Measurements from ENCODE around the gene ITFG1.
"Not testable (repeated sequence)": the region's sequence is repeated elsewhere in the genome, so short reads cannot be mapped to it uniquely, and the experiment has no call there.

Gene ITFG1

DNA sequence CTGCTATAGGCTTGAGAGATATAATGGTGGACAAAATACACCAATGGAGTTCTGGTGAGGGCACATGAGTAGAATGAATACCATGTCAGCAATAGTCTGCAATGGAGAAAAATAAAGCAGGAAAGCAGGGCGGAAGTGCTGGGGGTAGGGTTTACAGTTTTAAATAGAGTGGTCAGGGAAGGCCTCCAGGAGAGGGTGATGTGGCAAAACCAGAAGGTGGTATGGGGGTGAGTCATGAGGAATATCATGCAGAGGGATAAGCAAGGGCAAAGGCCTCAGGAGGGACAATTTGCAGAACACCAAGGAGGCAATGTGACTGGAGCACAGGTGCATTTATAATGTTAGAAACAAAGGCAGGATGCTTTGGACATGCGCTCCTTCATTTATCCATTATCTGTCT lies 102.0 kb downstream of the ITFG1 start:
- in situ Hi-C loops (cut with HindIII; ENCODE audit: low pct_ligation_motif_present, low sequenced_read_pairs) = no loop called here
- DNase-seq = peak; percentile 6
- TF ChIP-seq, protein P1, sequence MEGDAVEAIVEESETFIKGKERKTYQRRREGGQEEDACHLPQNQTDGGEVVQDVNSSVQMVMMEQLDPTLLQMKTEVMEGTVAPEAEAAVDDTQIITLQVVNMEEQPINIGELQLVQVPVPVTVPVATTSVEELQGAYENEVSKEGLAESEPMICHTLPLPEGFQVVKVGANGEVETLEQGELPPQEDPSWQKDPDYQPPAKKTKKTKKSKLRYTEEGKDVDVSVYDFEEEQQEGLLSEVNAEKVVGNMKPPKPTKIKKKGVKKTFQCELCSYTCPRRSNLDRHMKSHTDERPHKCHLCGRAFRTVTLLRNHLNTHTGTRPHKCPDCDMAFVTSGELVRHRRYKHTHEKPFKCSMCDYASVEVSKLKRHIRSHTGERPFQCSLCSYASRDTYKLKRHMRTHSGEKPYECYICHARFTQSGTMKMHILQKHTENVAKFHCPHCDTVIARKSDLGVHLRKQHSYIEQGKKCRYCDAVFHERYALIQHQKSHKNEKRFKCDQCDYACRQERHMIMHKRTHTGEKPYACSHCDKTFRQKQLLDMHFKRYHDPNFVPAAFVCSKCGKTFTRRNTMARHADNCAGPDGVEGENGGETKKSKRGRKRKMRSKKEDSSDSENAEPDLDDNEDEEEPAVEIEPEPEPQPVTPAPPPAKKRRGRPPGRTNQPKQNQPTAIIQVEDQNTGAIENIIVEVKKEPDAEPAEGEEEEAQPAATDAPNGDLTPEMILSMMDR (IDR thresholded peaks at IDR 0.05; ENCODE audit: low read depth, low read length, missing control alignments) = no peak
- Histone ChIP-seq H3K27me3 (replicated peaks) (no peaks in the 10 kb centered on the region), H3K4me3 (ENCODE audit: low read depth, low read length) (no peak overlapping the region), H3K36me3 (replicated peaks) (no peaks in the 10 kb centered on the region), H3K27ac (no peak overlapping the region)

DNA sequence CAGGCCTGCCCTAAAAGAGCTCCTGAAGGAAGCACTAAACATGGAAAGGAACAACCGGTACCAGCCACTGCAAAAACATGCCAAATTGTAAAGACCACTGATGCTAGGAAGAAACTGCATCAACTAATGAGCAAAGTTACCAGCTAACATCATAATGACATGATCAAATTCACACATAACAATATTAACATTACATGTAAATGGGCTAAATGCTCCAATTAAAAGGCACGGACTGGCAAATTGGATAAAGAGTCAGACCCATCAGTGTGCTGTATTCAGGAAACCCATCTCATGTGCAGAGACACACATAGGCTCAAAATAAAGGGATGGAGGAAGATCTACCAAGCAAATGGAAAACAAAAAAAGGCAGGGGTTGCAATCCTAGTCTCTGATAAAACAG lies 111.8 kb downstream of the ITFG1 start:
- H3K27me3 ChIP-seq (replicated peaks); H3K36me3 ChIP-seq (replicated peaks); DNase-seq; H3K27ac ChIP-seq; H3K4me3 ChIP-seq (ENCODE audit: low read depth, low read length); in situ Hi-C loops (cut with HindIII; ENCODE audit: low pct_ligation_motif_present, low sequenced_read_pairs): not testable (repeated sequence)

DNA sequence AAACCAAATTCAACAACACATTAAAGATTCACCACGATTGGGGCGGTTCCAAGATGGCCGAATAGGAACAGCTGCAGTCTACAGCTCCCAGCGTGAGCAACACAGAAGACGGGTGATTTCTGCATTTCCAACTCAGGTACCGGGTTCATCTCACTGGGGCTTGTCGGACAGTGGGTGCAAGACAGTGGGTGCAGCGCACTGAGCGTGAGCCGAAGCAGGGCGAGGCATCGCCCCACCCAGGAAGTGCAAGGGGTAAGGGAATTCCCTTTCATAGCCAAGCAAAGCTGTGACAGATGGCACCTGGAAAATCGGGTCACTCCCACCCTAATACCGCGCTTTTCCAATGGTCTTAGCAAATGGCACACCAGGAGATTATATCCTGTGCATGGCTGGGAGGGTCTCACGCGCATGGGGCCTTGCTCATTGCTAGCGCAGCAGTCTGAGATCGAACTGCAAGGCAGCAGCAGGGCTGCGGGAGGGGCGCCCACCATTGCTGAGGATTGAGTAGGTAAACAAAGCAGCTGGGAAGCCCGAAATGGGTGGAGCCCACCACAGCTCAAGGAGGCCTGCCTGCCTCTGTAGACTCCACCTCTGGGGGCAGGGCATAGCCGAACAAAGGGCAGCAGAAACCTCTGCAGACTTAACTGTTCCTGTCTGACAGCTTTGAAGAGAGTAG lies 113.7 kb downstream of the ITFG1 start:
- in situ Hi-C loops (cut with HindIII; ENCODE audit: low pct_ligation_motif_present, low sequenced_read_pairs); DNase-seq; H3K27ac ChIP-seq; H3K27me3 ChIP-seq (replicated peaks); H3K4me3 ChIP-seq (ENCODE audit: low read depth, low read length); H3K36me3 ChIP-seq (replicated peaks): not testable (repeated sequence)

DNA sequence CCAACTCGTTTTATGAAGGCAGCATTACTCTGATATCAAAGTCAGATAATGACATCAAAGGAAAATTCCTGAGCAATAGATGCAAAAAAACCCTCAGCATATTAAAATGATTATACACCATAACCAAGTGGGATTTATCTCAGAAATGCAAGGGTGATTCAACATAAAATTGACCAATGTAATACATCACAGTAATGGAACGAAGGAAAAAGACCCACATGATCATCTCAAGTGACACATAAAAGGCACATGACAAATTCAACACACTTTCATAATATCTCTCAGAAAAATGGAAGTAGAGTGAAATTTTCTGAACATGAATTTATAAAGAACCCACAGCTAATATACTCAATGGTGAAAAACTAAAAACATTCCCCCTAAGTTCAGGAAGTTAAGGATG lies 118.8 kb downstream of the ITFG1 start:
- Histone ChIP-seq H3K27me3 (replicated peaks) (no peaks in the 10 kb centered on the region), H3K36me3 (replicated peaks) (no peaks in the 10 kb centered on the region), H3K27ac (no peak overlapping the region), H3K4me3 (ENCODE audit: low read depth, low read length) (no peak overlapping the region)
- TF ChIP-seq, protein P1 (IDR thresholded peaks at IDR 0.05; ENCODE audit: low read depth, low read length, missing control alignments) = no peak
- in situ Hi-C loops (cut with HindIII; ENCODE audit: low pct_ligation_motif_present, low sequenced_read_pairs) = no loop called here
- DNase-seq = no peak

DNA sequence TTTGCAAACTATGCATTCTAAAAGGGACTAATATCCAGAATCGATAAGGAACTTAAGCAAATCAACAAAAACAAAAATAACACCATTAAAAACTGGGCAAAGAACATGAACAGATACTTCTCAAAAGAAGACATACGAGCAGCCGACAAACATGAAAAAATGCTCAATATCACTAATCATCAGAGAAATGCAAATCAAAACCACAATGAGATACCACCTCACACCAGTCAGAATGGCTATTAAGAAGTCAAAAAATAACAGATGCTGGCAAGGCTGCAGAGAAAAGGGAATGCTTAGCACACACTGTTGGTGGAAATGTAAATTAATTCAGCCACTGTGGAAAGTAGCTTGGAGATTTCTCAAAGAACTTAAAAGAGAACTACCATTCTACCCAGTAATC lies 130.3 kb downstream of the ITFG1 start:
- H3K4me3 ChIP-seq (ENCODE audit: low read depth, low read length); H3K27ac ChIP-seq; in situ Hi-C loops (cut with HindIII; ENCODE audit: low pct_ligation_motif_present, low sequenced_read_pairs); DNase-seq; H3K27me3 ChIP-seq (replicated peaks); H3K36me3 ChIP-seq (replicated peaks): not testable (repeated sequence)

DNA sequence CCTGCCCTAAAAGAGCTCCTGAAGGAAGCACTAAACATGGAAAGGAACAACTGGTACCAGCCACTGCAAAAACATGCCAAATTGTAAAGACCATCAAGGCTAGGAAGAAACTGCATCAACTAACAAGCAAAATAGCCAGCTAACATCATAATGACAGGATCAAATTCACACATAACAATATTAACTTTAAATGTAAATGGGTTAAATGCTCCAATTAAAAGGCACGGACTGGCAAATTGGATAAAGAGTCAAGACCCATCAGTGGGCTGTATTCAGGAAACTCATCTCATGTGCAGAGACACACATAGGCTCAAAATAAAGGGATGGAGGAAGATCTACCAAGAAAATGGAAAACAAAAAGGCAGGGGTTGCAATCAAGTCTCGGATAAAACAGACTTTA lies 136.6 kb downstream of the ITFG1 start:
- H3K27ac ChIP-seq; in situ Hi-C loops (cut with HindIII; ENCODE audit: low pct_ligation_motif_present, low sequenced_read_pairs): not testable (repeated sequence)

DNA sequence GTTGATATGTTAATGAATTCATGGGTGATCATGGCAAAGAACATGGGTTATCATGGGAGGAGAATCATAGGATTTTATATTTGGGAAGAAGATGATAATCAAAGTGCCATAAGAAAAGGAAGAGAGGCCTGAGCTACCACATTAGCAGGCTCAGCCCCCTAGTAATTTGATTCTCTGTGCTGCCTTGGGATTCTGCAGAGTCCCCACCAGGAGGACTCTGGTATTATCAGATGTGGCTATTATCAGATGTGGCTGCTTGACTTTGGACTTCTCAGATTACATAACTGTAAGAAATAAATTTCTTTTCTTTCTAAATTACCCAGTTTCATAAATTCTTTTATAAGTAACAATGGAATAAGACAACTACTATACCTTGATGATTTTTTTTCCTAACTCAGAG lies 137.6 kb downstream of the ITFG1 start:
- TF ChIP-seq, protein P1 (IDR thresholded peaks at IDR 0.05; ENCODE audit: low read depth, low read length, missing control alignments) = peak; percentile 46
- no peak for DNase-seq
- H3K36me3 ChIP-seq (replicated peaks) = no peaks in the 10 kb centered on the region
- H3K27ac ChIP-seq = no peak overlapping the region
- in situ Hi-C loops (cut with HindIII; ENCODE audit: low pct_ligation_motif_present, low sequenced_read_pairs) = no loop called here
- H3K27me3 ChIP-seq (replicated peaks) = no peaks in the 10 kb centered on the region
- no peak overlapping the region for H3K4me3 ChIP-seq (ENCODE audit: low read depth, low read length)

More for the DNA sequence above, 136.6 kb downstream of the ITFG1 start:
- not testable (repeated sequence) for H3K4me3 ChIP-seq (ENCODE audit: low read depth, low read length); H3K36me3 ChIP-seq (replicated peaks); DNase-seq; H3K27me3 ChIP-seq (replicated peaks)

DNA sequence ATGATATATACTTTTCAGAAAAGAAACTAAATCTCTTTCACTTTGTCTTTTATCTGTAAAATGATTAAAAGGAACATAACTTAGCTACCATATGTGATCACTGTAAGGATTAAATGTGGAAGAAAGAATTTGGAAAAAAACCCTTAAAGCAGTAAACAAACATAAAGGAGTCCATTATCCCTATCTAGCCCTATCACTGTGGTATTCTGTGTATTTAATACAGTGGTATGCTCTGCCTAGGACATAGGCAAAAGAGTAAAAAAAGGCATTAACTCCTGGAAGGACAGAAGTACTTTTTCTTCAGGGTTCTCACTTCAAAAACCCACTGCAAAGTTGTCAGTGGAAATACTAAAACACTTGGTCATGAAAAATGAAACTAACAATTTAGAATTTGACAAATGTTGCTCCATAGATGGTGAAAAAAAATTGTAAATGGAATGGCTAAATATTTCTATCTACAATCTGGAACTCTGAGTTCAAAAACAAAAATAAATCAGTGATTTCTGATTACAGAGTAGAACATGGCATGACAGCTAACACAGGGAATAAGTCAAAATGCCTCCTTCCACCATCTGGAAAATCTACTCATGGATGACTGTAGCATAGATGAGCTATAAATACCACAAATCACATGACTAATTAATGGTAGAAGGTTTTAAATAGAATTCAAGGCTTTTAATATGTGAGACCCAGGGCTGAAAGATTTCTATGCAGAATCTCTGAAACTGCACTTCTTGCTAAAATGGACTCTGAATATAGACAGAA lies 140.1 kb downstream of the ITFG1 start:
- in situ Hi-C loops (cut with HindIII; ENCODE audit: low pct_ligation_motif_present, low sequenced_read_pairs) = no loop called here
- TF ChIP-seq, protein P1 (IDR thresholded peaks at IDR 0.05; ENCODE audit: low read depth, low read length, missing control alignments) = no peak
- no peak for DNase-seq
- Histone ChIP-seq H3K36me3 (replicated peaks) (no peaks in the 10 kb centered on the region), H3K4me3 (ENCODE audit: low read depth, low read length) (no peak overlapping the region), H3K27ac (no peak overlapping the region), H3K27me3 (replicated peaks) (no peaks in the 10 kb centered on the region)
